GM18499 (cell line): Measurements from ENCODE around the gene TENT5A.

Experiments used
- ATAC-seq: cut with Tn5 transposase; IDR thresholded peaks from one replicate; pipeline ENCODE4 v1.9.1; 2021; ENCODE audit warnings: moderate number of reproducible peaks; ENCODE audit not compliant: insufficient read depth, unreplicated experiment

TENT5A gene

DNA sequence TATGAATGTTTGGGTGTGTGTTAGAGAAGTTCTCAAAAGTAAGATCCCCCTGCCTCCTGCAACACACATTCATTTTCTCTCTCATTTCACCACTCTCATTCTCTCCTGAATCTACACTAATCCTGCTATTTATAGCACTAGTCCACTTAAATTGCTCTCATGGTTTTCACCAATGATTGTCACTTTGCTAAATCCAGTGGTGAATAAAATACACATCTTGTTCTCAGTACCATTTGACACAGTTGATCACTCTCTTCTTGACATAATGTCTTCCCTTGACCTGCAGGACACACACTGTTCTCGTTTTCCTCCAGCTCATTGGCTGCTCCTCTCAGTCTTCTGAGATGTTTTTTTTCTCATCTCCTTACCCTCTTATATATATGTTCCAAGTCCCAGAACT, 32.1 kb downstream of the TENT5A start:
- no peak for ATAC-seq

DNA sequence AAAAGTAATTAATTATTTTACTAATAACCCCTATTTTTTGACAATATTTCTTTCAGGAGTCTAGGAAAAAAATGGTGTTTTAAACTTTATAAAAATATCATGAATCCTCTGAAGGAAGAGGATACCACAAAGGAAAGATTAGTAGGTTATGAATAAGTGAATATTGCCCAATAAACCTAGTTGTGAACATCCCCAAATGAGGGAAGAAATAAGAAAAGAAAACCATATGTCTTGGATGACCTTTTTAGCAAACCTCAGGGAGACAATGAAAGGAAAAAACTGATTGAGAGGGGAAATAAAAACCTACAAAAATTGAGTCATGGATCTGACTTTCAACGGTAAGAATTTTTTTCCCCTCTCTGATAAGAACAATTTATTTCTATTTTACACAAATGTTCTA, 34.4 kb downstream of the TENT5A start:
- no peak for ATAC-seq

DNA sequence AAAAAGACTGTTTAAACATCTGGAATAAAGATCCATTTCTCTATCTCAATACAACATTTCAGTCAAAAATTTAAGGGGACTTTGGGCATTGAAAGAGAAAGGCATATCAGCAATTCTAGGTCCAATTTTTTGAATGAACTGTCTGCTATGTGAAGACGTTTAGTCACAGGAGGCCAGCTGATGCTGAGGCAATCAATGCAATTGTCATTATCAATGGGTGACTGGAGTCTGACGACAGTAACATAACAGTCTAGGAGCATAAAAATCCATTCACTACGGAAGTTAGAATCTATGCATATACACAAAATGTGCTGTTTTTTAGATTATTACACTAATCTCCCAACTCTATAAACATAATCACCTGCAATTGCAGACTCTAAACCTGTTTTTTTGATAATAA, 37.8 kb downstream of the TENT5A start:
- no peak for ATAC-seq

DNA sequence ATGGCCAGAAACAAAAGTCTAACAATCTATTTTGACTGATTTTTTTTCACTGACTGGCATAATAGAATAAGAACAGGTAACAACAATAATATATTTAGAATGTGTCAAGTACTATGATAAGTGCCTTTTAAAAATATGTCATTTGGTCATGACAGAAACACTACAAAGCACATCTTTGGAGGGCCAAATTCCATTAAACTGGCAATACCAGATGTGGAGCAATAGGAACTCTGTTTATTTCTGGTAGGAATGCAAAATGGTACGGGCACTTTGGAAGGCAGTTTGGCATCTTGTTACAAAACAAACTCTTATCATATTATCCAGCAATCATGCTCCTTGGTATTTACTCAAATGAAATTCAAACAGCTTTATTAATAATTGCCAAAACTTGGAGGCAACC, 39.3 kb downstream of the TENT5A start:
- no peak for ATAC-seq

DNA sequence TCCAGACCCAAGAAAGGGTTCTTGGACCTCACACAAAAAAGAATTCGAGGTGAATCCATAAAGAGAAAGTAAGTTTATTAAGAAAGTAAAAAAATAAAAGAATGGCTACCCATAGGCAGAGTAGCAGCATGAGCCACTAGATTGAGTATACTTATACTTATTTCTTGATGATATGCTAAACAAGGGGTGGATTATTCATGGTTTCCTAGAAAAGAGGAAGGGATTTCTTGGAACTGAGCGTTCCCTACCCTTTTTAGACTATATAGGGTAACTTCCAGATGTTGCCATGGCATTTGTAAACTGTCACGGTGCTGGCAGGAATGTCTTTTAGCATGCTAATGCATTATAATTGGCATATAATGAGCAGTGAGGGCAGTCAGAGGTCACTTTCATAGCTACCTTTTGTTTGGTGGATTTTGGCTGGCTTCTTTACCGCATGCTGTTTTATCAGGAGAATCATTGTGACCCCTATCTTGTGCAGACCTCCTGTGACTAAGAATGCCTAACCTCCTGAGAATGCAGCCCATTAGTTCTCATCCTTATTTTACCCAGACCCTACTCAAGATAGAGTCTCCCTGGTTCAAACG, 44.3 kb downstream of the TENT5A start:
- no peak for ATAC-seq

DNA sequence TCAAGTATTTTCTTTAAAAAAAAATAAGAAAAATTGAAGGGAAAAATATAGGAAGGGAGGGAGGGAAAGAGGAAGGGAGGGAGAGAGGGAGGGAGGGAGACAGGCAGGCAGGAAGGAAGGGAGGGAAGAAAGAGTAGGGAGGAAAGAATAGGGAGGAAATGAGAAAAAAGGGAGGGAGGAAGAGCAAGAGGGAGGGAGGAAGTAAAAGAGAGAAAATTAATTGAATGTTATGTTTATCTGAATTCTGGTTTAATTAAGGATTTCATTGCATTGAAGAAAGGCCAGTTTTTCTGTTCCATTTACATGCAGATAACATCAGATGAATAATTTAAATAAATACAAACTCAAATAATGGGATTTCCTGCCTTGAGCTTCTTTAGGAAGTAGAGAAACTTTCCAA, 47.8 kb downstream of the TENT5A start:
- no peak for ATAC-seq

DNA sequence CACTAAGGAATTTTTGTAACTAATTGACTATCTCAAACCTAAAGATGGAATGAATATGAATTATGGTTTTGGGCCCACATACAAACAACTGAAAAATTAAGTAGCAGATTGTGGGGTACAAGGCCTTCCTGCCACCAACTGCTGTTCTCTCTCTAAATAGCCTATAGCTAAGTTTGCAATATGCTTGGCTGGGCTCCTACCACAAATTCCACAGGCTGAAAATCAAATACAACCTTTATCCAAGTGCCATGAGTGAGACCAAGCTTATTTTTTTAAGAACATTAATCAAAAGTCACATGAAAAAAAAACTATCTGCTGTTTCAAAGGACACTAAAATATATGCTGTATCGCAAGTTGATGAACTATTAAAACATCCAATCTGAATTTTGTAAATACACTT, 52.1 kb downstream of the TENT5A start:
- no peak for ATAC-seq

DNA sequence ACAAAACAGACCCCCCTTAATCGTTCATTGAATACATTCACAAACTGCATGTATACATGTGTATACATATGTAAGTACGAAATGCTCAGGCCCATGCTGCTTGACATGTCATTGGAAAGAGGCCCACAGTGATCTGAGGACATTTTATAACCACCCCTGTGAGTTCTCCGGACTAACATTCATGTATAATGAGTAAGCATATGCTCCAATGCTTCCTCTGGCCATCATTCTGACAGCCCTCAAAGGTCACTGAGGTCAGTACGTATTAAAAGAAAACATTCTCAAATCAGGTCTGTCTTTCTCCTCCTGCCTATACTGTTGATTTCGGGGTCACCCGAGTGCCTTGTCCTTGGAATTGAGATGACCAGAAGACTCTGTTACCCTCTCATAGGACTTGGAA, 54.9 kb downstream of the TENT5A start:
- ATAC-seq = no peak

DNA sequence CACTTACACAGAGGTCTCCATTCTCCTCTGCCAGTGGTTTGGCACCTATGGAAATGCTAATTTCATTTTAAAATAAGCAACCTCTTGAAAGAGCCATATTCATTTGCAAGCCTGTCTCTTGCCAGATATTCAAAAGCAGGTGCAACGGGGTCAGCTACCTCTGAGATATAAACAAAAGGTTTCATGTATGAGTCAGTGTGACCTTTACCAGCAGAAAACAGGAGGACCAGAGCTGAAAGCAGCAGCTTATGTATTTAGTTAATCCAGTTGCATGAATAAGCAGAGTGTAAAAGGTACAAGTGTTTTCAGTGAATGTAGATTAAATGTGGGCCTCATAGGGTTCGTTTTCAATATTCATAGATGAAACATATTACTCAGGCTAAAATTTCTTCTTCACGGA, 56.0 kb downstream of the TENT5A start:
- no peak for ATAC-seq
